ENCODE measurements around the gene FADS6.

The FADS6 gene

DNA sequence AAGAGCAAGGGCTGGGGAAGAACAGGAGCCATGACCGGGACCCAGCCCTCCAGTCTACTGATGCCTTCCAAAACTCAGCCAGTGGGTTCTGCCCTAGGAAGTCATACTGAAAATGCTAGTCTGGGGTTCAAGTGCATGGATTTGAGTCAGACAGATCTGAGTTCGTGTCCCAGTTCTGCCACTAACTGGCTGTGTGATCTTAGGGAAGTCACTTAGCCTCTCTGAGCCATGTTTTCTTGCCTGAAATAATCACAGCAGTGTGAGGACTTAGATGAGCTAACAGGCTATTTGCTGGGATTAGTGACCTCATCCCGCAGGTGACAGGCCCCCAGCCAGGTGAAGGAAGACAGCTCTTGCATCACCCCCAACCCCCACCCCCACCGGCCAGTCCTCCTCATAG, 38.1 kb downstream of the FADS6 start:
- DNase-seq (ENCODE audit: extremely low read depth in 1 of 2, low read depth in 1 of 2) = no peak

DNA sequence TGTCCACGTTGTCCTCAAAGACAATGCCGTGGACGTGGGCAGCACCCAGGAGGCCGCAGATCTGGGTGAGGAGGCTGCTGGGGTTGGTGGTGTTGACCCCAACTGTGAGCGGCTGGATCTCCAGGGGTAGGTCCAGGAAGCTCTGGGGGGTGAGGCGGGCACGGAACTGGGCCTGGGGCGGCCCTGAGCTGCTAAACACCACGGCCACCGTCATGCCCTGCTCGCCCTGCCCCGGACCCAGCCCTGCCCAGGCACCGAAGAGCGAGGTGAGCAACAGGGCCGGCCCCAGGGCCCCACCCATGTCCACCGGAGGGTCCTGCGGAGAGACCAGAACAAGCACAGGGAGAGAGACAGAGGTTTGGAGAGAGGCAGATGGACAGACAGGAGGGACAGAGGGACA, 38.6 kb downstream of the FADS6 start:
- no peak for DNase-seq (ENCODE audit: extremely low read depth in 1 of 2, low read depth in 1 of 2)

DNA sequence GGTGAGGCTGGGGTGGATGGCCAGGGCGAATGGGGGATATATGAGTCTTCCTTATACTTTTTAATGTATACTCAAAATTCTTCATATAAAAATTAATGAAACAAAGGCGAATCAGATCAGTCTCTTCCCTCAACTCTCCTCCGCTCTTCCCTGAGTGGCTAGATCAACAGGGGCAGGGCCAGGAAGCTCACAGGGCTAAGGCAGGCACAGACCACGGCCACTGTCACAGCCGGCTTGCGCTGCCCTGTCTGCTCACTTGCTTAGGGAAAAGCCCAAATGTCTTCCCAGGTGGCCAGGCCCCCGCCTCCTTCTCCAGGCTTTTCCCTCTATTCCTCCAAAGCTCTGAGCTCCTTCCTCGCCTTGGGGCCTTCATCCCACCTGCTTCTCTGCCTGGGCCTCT, 39.8 kb downstream of the FADS6 start:
- DNase-seq (ENCODE audit: extremely low read depth in 1 of 2, low read depth in 1 of 2) = no peak

DNA sequence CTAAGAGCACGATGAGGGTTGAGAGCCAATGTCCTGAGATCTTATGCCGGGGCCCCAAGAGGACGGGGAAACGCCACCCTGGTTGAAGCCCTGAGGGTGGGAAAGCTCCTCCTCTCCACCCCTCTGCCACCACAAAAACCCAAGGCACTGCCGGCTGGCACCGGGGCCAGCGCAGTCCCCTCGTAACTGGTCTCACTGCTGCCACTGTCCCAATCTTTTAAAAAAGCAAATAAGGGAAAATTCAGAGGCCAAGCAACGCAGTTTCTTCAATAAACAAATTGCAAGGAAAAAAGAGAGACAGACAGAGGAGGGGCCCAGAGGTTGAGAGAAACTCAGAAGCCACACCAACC, 40.4 kb downstream of the FADS6 start:
- no peak for DNase-seq (ENCODE audit: extremely low read depth in 1 of 2, low read depth in 1 of 2)

DNA sequence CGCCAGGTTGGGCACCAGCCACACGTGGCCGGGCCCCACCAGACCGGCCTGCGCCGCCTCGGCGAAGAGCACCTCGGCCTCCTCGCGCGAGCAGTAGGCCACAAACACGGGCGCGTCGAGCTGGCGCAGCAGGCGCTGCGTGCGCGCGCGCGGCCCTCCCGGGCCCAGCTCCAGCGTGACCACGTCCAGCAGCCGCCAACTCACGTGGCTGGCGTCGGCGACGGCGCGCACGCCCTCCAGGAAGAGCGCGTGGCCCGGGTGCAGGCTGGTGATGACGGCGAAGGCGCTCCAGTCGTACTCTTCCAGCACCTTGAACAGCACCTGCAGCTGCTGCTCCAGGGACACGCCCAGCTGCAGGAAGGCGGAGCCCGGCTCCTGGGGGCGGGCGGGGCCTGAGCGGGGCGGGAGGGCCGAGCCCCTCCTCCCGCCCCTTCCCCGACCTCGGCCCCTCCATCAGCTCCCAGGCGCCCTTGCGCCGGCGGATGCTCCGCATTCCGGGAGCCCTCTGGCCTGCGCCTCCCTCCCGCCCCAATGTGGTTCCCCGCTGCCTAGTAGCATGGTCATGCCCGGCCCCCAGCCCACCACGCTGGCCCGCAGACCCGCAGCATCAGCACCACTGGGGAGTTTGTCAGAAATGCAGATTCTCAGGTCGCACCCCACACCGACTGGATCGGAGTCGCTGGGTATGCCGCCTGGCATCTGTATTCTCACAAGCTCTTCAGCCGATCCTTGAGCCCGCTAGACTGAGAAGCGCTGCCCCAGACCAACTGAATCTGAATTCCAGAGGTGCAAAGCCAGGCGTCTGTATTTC, 41.0 kb downstream of the FADS6 start:
- peak in 1 of 2 donors; percentile 39 for DNase-seq (ENCODE audit: extremely low read depth in 1 of 2, low read depth in 1 of 2)

DNA sequence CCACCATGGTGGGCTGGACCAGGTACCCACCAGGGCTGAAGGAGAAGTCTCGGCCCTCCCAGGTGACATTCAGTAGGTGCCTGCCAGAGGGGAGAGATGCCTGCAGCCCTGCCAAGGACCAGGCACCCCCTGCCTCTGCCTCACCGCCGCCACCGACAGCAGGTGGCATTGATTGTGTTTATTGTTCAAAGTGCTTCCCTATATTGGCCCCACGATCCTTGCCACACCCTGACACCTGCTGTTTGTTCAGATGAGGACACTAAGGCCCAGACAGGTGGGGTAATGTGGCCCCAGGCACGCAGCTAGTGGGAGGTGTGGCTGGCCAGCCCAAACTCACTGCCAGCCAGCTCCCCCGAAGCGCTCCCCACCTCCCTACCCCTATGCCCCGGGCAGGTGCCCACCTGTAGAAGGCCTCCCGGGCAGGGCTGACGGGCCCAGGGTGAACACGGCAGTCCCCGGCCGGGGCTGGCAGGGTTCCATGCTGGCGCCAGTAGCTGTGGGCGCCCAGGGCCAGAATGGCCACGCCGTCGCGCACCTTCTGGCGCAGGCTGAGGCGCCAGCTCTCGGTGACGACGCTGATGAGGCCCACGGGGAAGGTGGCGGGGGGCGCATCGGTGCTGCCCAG, 41.7 kb downstream of the FADS6 start:
- no peak for DNase-seq (ENCODE audit: extremely low read depth in 1 of 2, low read depth in 1 of 2)

DNA sequence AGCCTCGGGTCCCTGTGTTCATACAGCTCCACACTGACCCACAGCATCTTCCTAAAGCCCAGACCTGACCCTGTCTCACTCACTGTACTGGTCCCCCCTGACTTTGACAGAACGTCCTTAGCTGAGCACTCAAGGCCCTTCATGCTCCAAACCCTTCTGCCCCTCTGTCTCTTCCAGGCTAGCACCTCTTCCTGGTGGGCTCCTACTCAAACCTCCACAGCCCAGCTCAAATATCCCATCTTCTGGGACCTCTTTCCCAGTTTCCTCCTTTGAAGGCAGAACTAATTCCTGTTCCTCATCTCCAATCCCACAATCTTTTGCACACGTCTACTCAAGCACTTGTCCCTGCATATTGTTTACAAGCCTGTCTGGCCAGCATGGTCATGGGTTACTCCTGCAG, 42.5 kb downstream of the FADS6 start:
- no peak for DNase-seq (ENCODE audit: extremely low read depth in 1 of 2, low read depth in 1 of 2)

DNA sequence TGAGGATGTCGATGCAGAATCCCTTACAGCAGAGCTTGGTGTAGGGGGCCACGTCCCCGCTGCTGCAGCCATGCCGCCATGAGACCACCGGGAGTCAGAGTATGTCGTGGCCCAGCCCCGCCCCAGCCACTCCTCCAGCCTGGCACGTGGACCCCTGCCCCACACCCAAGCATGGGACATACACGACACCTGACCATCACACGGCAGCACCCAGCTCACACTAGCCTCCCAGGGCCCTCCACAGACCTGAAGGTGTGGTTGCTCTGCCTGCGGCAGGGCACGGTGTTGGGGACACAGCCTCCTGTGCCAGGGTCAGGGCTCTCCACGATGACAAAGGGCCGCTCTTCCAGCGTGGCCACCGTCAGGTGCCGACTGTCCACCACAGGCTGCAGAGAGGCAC, 43.1 kb downstream of the FADS6 start:
- DNase-seq (ENCODE audit: extremely low read depth in 1 of 2, low read depth in 1 of 2) = no peak

DNA sequence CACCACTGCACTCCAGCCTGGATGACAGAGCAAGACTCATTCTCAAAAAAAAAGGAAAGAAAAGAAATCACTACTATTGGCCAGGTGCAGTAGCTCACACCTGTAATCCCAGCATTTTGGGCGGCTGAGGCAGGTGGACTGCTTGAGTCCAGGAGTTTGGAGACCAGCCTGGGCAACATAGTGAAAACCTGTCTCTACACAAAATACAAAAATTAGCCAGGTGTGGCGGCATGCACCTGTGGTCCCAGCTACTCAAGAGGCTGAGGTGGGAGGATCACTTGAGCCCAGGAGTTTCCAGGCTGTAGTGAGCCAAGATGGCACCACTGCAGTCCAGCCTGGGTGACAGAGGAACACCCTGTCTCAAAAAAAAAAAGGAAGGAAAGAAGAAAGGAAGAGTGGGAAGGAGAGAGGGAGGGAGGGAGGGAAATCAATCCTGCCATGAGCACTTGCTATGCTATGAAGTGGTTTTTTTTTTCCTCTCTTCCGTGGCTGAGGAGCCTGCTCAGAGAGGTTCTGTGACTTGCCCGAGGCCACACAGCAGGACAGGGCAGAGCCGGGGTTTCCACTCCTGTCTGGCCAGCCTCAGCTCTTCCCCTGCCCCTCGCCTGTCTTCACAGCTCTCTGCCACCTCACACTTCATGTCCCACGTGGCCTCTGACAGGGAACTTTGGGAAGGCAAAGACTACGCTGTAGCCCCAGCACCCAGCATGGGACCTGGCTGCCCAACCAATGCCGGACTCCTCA, 44.6 kb downstream of the FADS6 start:
- DNase-seq (ENCODE audit: extremely low read depth in 1 of 2, low read depth in 1 of 2) = no peak

DNA sequence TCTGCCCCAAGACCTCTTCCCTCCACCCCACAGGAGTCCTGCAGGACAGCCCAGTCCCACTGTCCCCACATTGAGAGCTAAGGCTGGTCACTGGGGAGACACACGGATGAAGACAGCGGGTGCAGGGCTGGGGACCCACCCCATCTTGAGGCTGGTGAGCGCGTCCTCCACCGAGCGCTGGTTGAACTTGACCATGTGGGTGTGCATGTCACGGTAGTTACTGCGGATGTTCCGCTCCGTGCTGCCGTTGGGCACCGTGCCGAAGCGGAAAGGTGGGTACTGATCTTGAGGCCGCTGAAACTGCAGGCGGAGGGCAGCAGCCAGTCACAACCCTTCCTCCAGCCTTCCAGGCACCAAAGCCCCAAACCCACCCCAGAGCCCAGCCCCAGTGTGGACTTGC, 46.8 kb downstream of the FADS6 start:
- no peak for DNase-seq (ENCODE audit: extremely low read depth in 1 of 2, low read depth in 1 of 2)

DNA sequence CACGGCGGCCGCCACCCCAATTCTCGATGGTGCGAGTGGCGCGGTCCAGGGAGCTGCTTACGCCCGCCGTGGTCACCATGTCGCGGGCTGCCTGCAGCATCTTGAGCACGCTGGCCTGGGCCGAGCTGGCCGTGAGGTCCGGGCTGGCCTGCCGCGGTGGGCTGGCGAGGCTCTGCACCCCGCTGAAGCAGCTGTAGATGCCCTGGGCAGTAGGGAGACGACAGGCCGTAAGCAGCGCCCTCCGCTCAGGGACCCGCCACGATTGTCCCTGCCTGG, 50.1 kb downstream of the FADS6 start:
- no peak for DNase-seq (ENCODE audit: extremely low read depth in 1 of 2, low read depth in 1 of 2)

DNA sequence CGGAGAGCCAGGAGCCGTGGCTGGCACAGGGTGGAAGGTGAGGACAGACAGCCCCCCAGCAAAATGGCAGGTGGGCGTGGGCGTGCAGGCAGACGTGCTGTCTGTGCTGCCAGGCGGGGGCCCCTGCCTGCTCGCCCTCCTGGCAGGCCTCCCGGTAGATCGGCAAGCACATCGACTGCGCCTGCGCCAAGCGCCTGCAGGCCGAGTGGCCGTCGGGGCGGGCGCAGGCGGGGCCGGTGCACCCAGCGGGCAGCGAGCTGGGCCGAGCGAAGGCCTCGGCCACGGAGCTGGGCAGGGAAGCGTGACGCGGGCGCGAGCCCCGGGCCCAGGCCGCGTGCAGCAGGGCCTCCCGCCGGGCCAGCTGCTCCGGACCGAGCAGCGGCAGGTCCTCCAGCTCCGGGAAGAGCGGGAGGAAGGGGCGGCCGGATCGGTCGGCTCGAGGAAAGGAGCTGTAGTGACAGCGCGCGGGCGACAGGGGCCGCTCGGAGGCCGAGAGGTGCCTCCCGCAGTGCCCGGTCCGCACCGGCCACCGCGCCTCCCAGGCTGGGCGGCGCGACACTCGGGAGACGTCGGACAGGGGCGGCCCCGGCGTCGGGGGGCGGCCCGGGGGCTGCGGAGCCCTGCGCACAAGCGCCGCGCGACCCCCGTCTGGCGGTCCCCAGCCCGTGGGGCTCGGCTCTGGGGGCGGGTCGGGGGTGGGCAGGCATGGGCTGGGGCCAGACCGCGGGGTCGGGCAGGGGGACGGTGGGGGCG, 50.7 kb downstream of the FADS6 start:
- DNase-seq (ENCODE audit: extremely low read depth in 1 of 2, low read depth in 1 of 2) = no peak

DNA sequence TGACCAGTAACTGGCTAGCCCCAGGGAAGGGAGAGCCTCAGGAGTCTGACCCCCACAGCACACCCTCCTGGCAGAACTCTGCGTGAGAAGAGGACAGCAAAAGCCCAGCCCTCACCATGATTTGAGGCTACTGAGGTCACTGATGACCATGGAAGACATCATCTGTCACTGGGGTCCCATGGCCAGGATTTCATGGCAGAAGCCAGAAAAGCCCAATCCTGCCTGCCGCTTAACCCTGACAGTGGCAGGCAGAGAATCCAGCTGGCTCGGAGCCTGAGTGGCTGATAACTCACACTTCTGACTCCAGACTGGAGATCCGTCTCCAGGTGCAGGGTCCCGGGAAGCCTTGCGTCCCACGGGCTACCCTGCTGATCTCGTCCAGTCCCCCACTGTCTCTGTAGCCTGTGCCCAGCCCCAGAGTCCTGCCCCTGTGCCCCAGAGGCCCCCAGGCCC, 51.3 kb downstream of the FADS6 start:
- no peak for DNase-seq (ENCODE audit: extremely low read depth in 1 of 2, low read depth in 1 of 2)

DNA sequence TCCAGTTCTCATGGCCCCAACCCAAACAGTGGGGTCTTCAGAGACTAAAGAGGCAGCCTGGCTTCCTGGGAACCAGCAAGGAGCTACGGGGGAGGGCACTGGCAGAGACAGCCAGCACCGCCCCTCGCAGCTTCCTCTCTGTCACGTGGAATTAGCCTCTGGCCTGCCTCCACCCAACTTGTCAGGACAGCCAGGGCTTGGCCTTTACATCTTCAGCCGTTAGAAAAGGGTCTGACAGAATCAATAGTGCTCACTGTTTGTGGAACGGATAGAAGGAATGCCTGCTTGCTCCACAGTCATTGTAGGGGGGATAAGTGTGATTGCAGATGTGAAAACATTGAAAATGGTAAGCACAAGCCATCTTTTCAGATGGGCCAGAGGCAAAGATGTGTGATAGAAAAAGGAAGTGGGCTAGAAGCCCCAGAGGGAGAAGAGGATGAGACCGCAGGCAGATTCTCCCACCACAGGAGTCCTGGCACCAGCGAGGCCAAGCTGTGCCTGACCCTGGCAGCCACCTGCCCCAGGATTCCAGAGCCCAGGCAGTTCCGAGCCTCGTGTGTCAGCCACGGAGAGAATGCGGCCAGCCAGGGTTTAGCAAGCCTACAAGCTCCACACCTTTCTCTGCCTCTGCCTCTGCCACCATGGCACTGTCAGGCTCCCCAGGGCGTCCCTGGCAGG, 52.3 kb downstream of the FADS6 start:
- no peak for DNase-seq (ENCODE audit: extremely low read depth in 1 of 2, low read depth in 1 of 2)

DNA sequence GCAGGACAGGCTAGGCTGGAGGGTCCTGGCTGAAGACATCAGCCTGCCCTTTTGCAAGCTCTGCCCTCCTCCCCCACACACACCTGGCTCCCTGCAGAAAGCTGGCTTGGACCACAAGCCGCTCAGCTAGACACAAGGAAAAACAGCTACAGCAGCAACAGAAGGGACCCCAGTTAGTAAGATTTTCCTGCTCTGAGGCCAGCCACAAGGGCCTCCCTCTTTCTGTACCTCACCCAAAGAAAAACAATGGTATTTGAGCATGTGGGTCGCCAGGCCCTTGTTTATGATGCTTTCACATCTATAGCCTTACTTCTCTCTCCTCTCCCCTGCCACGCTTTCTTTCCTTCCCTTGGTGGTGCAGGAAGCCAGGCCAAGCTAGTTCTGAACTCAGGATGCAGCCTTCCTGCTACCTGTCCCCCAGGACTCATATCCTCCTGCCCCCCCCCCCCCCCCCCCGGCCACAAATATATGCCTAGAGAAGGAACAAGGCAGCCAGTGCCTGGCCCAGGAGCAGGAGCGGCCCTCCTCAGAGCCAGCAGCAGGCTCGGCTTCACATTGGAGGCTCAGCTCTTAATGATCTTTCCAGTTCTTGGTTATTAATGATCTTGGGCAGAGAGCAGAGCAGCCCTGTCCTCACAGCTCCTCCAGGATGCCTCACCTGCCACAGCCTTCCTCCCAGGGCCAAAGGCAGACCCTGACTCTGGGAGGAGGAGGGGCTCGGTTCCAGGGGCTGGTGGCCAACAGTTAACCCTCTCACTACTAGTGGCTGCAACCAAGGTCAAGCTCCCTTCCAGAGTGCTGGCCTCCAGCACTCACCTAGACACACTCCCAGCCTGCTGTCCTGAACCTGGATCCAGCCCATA, 53.2 kb downstream of the FADS6 start:
- no peak for DNase-seq (ENCODE audit: extremely low read depth in 1 of 2, low read depth in 1 of 2)

DNA sequence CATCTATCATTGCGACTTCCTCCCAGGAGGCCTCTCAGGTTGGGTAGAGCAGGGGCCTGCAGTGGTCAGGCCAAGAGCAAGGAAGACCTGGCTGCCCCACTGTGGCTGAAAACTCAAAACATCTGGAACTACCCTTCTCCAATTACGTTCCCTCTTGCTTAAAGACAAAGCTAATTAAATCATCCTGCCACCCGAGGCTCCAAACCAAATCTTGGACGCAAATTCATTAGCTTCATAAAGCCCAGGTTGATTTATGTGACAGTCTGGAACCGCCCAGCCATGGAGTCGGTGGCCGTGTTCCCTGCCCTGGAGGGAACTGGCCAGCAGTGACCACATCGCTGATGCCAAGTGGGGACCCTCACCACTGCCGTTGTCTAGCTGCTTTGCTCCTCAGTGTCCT, 55.2 kb downstream of the FADS6 start:
- no peak for DNase-seq (ENCODE audit: extremely low read depth in 1 of 2, low read depth in 1 of 2)

DNA sequence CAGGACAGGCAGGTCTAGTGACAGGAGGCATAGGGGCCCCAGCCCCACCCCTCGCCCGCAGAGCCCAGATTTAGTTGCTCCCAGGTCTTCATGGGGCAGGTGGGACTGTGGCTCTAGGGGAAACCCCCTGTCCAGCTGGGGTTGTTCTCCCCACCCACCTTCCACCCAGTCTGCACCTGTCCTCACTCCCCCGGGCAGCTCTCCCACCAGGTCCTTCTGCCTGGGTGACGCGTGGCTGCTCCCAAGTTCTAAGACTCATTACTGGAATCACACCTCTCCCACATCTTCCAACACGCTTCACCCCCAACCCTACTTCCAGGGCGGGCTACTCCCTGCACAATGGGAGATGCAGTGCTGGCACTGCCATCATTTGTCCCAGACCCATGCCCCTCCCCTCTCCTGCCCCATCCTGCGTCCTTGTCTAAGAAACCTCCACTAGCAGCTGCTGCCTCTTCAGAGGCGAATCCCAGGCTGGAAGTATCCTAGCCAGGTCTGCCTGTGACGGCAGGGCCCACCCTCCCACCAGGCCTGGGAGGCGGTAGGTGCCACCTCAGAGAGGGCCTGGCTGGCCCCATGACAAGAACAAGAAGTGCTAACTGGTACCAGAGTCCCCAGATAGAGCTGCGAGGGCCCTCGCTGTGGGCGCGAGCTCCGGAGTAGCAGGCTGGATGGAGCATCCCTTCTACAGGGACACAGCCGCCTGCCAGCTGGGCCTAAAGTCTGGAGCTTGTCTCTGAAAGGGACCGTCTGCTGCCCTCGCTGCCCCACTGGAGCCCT, 56.6 kb downstream of the FADS6 start:
- no peak for DNase-seq (ENCODE audit: extremely low read depth in 1 of 2, low read depth in 1 of 2)

DNA sequence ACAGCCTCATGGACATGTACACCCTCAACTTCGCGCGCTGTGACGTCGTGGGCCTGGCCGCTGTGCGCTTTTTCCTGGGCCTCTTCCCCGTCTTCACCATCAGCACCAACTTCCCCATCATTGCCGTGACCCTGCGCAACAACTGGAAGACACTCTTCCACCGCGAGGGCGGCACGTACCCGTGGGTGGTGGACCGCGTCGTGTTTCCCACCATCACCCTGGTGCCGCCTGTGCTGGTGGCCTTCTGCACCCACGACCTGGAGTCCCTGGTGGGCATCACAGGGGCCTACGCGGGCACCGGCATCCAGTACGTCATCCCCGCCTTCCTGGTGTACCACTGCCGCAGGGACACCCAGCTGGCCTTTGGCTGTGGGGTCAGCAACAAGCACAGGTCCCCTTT, 57.2 kb downstream of the FADS6 start:
- no peak for DNase-seq (ENCODE audit: extremely low read depth in 1 of 2, low read depth in 1 of 2)
